Fibroblast of pulmonary artery (primary cell): ENCODE data around the gene EPHB3.

Experiments
- DNase-seq: peaks from one replicate; pipeline ENCODE4 v3.0.0-alpha.2; 2010; ENCODE audit warnings: low read depth
- H3K4me3 ChIP-seq: replicated peaks from 2 replicates; pipeline ENCODE4 v1.5.1; 2011; ENCODE audit warnings: low read depth, mild to moderate bottlenecking, control low read depth, low read length, moderate library complexity
- CTCF ChIP-seq: IDR thresholded peaks from 2 replicates; pipeline ENCODE4 v1.5.1; 2011; ENCODE audit warnings: mild to moderate bottlenecking, control low read depth, low read length, inconsistent platforms; ENCODE audit errors: missing control alignments

EPHB3 gene

GRCh38 chr3:184570489-184570888 lies 8.9 kb downstream of the EPHB3 start:
- no peak for DNase-seq
- TF ChIP-seq CTCF: no peak
- H3K4me3 ChIP-seq: no peak overlapping the region

GRCh38 chr3:184571750-184572377 lies 10.3 kb downstream of the EPHB3 start:
- H3K4me3 ChIP-seq: no peak overlapping the region
- no peak for TF ChIP-seq CTCF
- DNase-seq: no peak

- TF ChIP-seq CTCF: no peak
- DNase-seq: no peak
- no peak overlapping the region for H3K4me3 ChIP-seq
Measured at GRCh38 chr3:184572633-184573270, 11.2 kb downstream of the EPHB3 start.

- no peak for DNase-seq
- no peak for TF ChIP-seq CTCF
- H3K4me3 ChIP-seq: no peak overlapping the region
Measured at GRCh38 chr3:184574515-184575417, 13.2 kb downstream of the EPHB3 start.

- H3K4me3 ChIP-seq: no peak overlapping the region
- no peak for TF ChIP-seq CTCF
- no peak for DNase-seq
Measured at GRCh38 chr3:184575701-184576100, 14.1 kb downstream of the EPHB3 start.

GRCh38 chr3:184576457-184577240 lies 15.1 kb downstream of the EPHB3 start:
- no peak for TF ChIP-seq CTCF
- DNase-seq: no peak
- H3K4me3 ChIP-seq: no peak overlapping the region
